ENCODE data around the gene NOP9. TPM values are rescaled to one million over a fixed set of nuclear protein-coding genes. Genes with fewer than 3 reads are reported as not detected.

Gene NOP9
- total RNA-seq, 4 donors from 2014 or later, result 16.6 to 29.2 (median 21.6) TPM

DNA sequence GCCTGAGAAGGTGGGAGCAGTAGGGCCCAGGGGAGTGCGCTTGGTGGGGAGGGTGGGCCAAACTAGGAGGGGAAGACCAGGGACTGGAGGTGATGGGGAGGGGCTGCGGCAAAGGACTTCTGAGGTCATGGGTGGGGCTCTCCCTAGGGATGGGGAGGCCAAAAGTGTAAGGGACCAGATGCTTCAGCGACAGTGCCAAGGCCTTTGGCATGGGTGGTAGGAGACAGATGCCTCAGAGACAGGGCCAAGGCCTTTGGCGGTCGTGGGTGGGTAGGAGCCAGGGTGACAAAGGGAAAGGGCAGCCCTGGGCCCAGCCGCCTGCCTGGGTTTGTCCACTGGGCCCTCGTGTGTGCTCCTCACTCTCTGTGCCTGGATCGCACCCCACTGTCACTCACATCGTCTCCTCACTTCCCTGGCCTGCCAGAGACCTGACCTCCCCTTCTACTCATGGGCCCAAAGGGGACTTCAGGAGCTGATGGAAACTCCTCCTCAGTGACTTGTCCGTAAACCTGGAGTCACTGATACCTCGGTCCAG lies 15.1 kb upstream of the NOP9 start:
- 78% methylated on average over 10 of the region's 11 CpGs for WGBS
- H3K4me3 ChIP-seq, result no peak overlapping the region
- peaks cover 0 to 6% (median 0%) of the 10 kb centered on the region in 4 donors for H3K4me1 ChIP-seq
- TF ChIP-seq POLR2AphosphoS5 (IDR thresholded peaks at IDR 0.05) (no peak), POLR2A (IDR thresholded peaks at IDR 0.05; ENCODE audit: low read depth) (no peak), EP300 (IDR thresholded peaks at IDR 0.05) (no peak)
- TF ChIP-seq, protein P1, sequence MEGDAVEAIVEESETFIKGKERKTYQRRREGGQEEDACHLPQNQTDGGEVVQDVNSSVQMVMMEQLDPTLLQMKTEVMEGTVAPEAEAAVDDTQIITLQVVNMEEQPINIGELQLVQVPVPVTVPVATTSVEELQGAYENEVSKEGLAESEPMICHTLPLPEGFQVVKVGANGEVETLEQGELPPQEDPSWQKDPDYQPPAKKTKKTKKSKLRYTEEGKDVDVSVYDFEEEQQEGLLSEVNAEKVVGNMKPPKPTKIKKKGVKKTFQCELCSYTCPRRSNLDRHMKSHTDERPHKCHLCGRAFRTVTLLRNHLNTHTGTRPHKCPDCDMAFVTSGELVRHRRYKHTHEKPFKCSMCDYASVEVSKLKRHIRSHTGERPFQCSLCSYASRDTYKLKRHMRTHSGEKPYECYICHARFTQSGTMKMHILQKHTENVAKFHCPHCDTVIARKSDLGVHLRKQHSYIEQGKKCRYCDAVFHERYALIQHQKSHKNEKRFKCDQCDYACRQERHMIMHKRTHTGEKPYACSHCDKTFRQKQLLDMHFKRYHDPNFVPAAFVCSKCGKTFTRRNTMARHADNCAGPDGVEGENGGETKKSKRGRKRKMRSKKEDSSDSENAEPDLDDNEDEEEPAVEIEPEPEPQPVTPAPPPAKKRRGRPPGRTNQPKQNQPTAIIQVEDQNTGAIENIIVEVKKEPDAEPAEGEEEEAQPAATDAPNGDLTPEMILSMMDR (IDR thresholded peaks at IDR 0.05), result no peak
- intact Hi-C loops (cut with DNase I), result no loop called here
- peaks cover 0 to 5% (median 2%) of the 10 kb centered on the region in 4 donors for H3K36me3 ChIP-seq
- no peak overlapping the region for H3K27ac ChIP-seq (replicated peaks in 1 of 4)
- no peaks in the 10 kb centered on the region for H3K9me3 ChIP-seq
- DNase-seq (ENCODE audit: extremely low spot score), result no peak
- no peaks in the 10 kb centered on the region for H3K27me3 ChIP-seq

DNA sequence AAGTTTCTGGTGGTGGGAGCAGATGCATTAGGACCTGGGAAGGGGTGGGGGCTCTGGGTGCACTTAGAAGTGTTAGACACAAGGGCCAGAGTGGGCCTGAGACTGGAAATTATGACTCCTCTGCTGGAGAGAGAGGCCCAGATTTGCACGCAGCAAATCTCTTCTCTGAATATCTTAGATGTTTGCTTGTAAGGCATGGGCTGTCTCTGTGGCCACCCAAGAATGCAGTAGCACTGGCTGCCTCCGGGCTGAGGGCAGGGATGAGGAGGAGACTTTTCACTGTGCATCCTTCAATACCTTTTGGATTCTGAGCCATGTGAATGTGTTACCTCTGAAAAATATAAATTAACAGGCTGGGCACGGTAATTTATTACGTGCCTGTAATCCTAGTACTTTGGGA lies 14.3 kb upstream of the NOP9 start:
- Histone ChIP-seq H3K27ac (replicated peaks in 1 of 4) (no peak overlapping the region), H3K27me3 (no peaks in the 10 kb centered on the region), H3K4me3 (no peak overlapping the region), H3K9me3 (no peaks in the 10 kb centered on the region), H3K36me3 (peaks cover 7 to 12% (median 10%) of the 10 kb centered on the region in 4 donors), H3K4me1 (peaks cover 0 to 2% (median 0%) of the 10 kb centered on the region in 4 donors)
- 82% methylated on average over 4 of the region's 4 CpGs for WGBS
- intact Hi-C loops (cut with DNase I), result no loop called here
- DNase-seq (ENCODE audit: extremely low spot score), result no peak
- TF ChIP-seq, protein P1 (IDR thresholded peaks at IDR 0.05), result no peak
- TF ChIP-seq POLR2AphosphoS5 (IDR thresholded peaks at IDR 0.05) (no peak), POLR2A (IDR thresholded peaks at IDR 0.05; ENCODE audit: low read depth) (no peak), EP300 (IDR thresholded peaks at IDR 0.05) (no peak)

DNA sequence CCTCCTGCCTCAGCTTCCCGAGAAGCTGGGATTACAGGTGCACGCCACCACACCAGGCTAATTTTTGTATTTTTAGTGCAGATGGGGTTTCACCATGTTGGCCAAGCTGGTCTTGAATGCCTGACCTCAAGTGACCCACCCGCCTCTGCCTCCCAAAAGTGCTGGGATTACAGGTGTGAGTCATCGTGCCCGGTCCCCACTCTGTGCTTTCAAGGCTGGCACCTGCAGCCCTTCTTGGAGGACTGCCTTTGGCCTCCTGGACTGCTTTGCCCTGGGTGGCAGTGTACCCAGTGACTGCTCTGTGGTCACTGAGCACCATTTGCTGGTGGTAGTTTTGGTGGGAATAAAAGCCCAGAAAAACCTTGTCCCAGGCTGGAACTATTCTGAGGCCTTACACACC lies 12.7 kb upstream of the NOP9 start:
- no peak overlapping the region for H3K27ac ChIP-seq (replicated peaks in 1 of 4)
- no peak for TF ChIP-seq POLR2AphosphoS5 (IDR thresholded peaks at IDR 0.05)
- TF ChIP-seq, protein P1 (IDR thresholded peaks at IDR 0.05), result no peak
- TF ChIP-seq EP300 (IDR thresholded peaks at IDR 0.05), result no peak
- TF ChIP-seq POLR2A (IDR thresholded peaks at IDR 0.05; ENCODE audit: low read depth), result no peak
- no peaks in the 10 kb centered on the region for H3K9me3 ChIP-seq
- intact Hi-C loops (cut with DNase I), result no loop called here
- WGBS, result 96% methylated on average over 5 of the region's 5 CpGs
- no peak for DNase-seq (ENCODE audit: extremely low spot score)
- H3K36me3 ChIP-seq, result peaks cover 12 to 29% (median 27%) of the 10 kb centered on the region in 4 donors
- no peaks in the 10 kb centered on the region for H3K4me1 ChIP-seq
- H3K27me3 ChIP-seq, result no peaks in the 10 kb centered on the region
- no peak overlapping the region for H3K4me3 ChIP-seq

DNA sequence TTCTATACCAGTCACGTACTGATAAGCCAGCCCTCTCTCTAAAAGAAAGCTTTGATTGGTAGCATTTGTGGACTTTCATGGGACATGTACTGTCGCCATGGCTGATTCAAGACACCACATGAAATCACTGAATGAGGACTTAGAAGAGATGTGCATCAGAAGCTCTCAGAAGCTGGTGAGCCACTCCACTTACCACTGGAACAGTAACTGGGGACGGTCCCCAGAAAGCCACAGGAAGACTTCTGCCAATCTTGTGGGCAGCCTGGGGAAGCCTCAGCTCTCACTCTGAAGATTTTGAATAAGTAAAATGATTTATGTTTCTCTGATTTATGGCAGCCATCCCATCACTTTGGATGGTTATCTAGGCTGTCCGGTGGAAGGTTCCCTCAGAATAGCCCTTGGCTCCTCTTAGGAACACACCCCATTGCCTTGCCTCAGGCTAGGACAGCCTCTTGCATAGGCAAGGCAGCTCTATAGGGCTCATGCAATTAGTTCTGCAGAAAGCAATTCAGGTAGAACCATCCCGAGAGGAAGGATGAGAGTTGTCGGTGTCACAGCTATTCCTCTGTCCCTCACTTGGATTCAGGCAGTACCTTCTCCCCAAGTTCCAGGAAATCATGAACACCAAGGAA lies 9.9 kb upstream of the NOP9 start:
- no peaks in the 10 kb centered on the region for H3K9me3 ChIP-seq
- peaks cover 20 to 54% (median 38%) of the 10 kb centered on the region in 4 donors for H3K36me3 ChIP-seq
- no peak for DNase-seq (ENCODE audit: extremely low spot score)
- TF ChIP-seq, protein P1 (IDR thresholded peaks at IDR 0.05), result no peak
- TF ChIP-seq POLR2A (IDR thresholded peaks at IDR 0.05; ENCODE audit: low read depth), result no peak
- no peaks in the 10 kb centered on the region for H3K27me3 ChIP-seq
- H3K27ac ChIP-seq (replicated peaks in 1 of 4), result no peak overlapping the region
- 81% methylated on average over 6 of the region's 6 CpGs for WGBS
- no peak overlapping the region for H3K4me3 ChIP-seq
- intact Hi-C loops (cut with DNase I), result no loop called here
- H3K4me1 ChIP-seq, result no peaks in the 10 kb centered on the region

Data from esophagus muscularis mucosa (tissue), 4 donors.